ENCODE data around the gene FBLN5. TPM values are rescaled to one million over a fixed set of nuclear protein-coding genes. Genes with fewer than 3 reads are reported as not detected.
A peak's percentile ranks its signal among the peaks of the same experiment; 100 is the strongest.
"Not testable (repeated sequence)": the region's sequence is repeated elsewhere in the genome, so short reads cannot be mapped to it uniquely, and the experiment has no call there.

Gene FBLN5
- total and polyA plus RNA-seq, 7 donors = 3.0 to 253 (median 91.8) TPM

GRCh38 chr14:91854327-91854934, 93.1 kb downstream of the FBLN5 start:
- Histone ChIP-seq H3K27me3 (no peaks in the 10 kb centered on the region), H3K36me3 (no peaks in the 10 kb centered on the region), H3K4me1 (peaks cover 0 to 12% (median 6%) of the 10 kb centered on the region in 4 donors), H3K4me3 (no peak overlapping the region), H3K9me3 (no peaks in the 10 kb centered on the region), H3K27ac (peak overlapping the region; percentile 2 to 51 (median 36))
- DNase-seq = no peak
- 77 to 88% methylated on average over 2 of the region's 2 CpGs for WGBS, 2 donors
- intact Hi-C loops (cut with DNase I) = no loop called here
- TF ChIP-seq POLR2AphosphoS5 (IDR thresholded peaks at IDR 0.05) = no peak

DNA sequence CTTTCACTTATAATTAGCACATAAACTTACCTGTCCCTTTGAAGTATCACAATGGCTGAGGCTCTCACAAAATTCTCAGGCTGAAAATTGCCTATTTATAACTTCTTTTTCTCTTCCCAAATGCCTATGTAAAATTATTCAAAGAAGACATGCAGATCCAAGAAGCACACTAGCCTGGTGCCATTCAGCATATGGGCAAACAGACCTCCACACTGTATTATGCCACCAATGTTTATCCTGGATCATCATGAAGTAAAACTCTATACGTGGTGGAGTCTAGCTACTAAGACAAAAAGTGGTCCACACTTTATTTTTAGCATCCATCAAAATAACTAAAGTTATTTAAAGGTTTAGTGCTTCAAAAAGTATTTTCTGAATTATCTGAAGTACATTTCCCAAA, 95.9 kb downstream of the FBLN5 start:
- Histone ChIP-seq H3K4me1 (peaks cover 0 to 12% (median 6%) of the 10 kb centered on the region in 4 donors), H3K36me3 (no peaks in the 10 kb centered on the region), H3K9me3 (no peaks in the 10 kb centered on the region), H3K27me3 (no peaks in the 10 kb centered on the region), H3K4me3 (no peak overlapping the region), H3K27ac (no peak overlapping the region)
- DNase-seq = no peak
- 42 to 55% methylated on average over 1 of the region's 1 CpG for WGBS, 2 donors
- intact Hi-C loops (cut with DNase I) = no loop called here
- TF ChIP-seq EP300 (IDR thresholded peaks at IDR 0.05) (no peak), POLR2AphosphoS5 (IDR thresholded peaks at IDR 0.05) (no peak), POLR2A (IDR thresholded peaks at IDR 0.05) (no peak)
- TF ChIP-seq, protein P1, sequence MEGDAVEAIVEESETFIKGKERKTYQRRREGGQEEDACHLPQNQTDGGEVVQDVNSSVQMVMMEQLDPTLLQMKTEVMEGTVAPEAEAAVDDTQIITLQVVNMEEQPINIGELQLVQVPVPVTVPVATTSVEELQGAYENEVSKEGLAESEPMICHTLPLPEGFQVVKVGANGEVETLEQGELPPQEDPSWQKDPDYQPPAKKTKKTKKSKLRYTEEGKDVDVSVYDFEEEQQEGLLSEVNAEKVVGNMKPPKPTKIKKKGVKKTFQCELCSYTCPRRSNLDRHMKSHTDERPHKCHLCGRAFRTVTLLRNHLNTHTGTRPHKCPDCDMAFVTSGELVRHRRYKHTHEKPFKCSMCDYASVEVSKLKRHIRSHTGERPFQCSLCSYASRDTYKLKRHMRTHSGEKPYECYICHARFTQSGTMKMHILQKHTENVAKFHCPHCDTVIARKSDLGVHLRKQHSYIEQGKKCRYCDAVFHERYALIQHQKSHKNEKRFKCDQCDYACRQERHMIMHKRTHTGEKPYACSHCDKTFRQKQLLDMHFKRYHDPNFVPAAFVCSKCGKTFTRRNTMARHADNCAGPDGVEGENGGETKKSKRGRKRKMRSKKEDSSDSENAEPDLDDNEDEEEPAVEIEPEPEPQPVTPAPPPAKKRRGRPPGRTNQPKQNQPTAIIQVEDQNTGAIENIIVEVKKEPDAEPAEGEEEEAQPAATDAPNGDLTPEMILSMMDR (IDR thresholded peaks at IDR 0.05) = no peak

- Histone ChIP-seq H3K27me3 (no peaks in the 10 kb centered on the region), H3K4me1 (peaks cover 0 to 6% (median 5%) of the 10 kb centered on the region in 4 donors), H3K36me3 (no peaks in the 10 kb centered on the region), H3K9me3 (no peaks in the 10 kb centered on the region), H3K4me3 (no peak overlapping the region), H3K27ac (no peak overlapping the region)
- intact Hi-C loops (cut with DNase I) = no loop called here
- TF ChIP-seq POLR2AphosphoS5 (IDR thresholded peaks at IDR 0.05) (no peak), POLR2A (IDR thresholded peaks at IDR 0.05) (no peak)
- TF ChIP-seq, protein P1 (IDR thresholded peaks at IDR 0.05) = no peak
- DNase-seq = no peak
- 74 to 84% methylated on average over 4 of the region's 4 CpGs for WGBS, 2 donors
Measured at GRCh38 chr14:91848504-91849001, 98.9 kb downstream of the FBLN5 start.

GRCh38 chr14:91847693-91848092, 99.8 kb downstream of the FBLN5 start:
- Histone ChIP-seq H3K27ac (no peak overlapping the region), H3K4me1 (no peaks in the 10 kb centered on the region), H3K4me3 (no peak overlapping the region), H3K9me3 (no peaks in the 10 kb centered on the region), H3K36me3 (no peaks in the 10 kb centered on the region), H3K27me3 (no peaks in the 10 kb centered on the region)
- TF ChIP-seq POLR2AphosphoS5 (IDR thresholded peaks at IDR 0.05) (no peak), EP300 (IDR thresholded peaks at IDR 0.05) (no peak), POLR2A (IDR thresholded peaks at IDR 0.05) (no peak)
- TF ChIP-seq, protein P1 (IDR thresholded peaks at IDR 0.05) = no peak
- no peak for DNase-seq
- intact Hi-C loops (cut with DNase I) = no loop called here
- 77 to 95% methylated on average over 1 of the region's 1 CpG for WGBS, 2 donors

GRCh38 chr14:91845652-91846051, 101.8 kb downstream of the FBLN5 start:
- intact Hi-C loops (cut with DNase I) = no loop called here
- H3K4me3 ChIP-seq = no peak overlapping the region
- TF ChIP-seq EP300 (IDR thresholded peaks at IDR 0.05) (no peak), POLR2A (IDR thresholded peaks at IDR 0.05) (no peak), POLR2AphosphoS5 (IDR thresholded peaks at IDR 0.05) (no peak)
- TF ChIP-seq, protein P1 (IDR thresholded peaks at IDR 0.05) = no peak
- DNase-seq = no peak
- H3K27ac ChIP-seq = no peak overlapping the region
- H3K9me3 ChIP-seq = no peaks in the 10 kb centered on the region
- 80 to 89% methylated on average over 2 of the region's 2 CpGs for WGBS, 2 donors
- no peaks in the 10 kb centered on the region for H3K4me1 ChIP-seq
- no peaks in the 10 kb centered on the region for H3K27me3 ChIP-seq
- no peaks in the 10 kb centered on the region for H3K36me3 ChIP-seq

DNA sequence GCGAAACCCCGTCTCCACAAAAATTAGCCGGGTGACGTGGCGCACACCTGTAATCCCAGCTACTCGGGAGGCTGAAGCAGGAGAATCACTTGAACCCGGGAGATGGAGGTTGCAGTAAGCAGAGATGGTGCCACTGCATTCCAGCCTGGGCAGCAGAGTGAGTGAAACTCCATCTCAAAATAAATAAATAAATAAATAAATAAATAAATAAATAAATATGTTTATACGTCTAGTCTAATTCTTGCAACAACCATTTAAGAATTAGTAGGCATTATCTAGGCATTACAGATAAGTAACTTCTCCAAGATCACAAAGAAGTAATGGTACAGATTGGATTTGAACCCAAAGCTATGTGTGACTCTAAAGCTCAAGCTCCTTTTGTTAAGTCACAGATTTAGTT, 102.4 kb downstream of the FBLN5 start:
- H3K4me1 ChIP-seq; H3K27me3 ChIP-seq; intact Hi-C loops (cut with DNase I); H3K27ac ChIP-seq; H3K9me3 ChIP-seq; H3K4me3 ChIP-seq; DNase-seq; H3K36me3 ChIP-seq: not testable (repeated sequence)
- 93 to 97% methylated on average over 8 of the region's 8 CpGs for WGBS, 2 donors

Measured in sigmoid colon (tissue), 7 donors.